Fibroblast of the conjunctiva (primary cell): ENCODE data around the gene PIK3CD.
"Not testable (repeated sequence)": the region's sequence is repeated elsewhere in the genome, so short reads cannot be mapped to it uniquely, and the experiment has no call there.

Source experiments
- DNase-seq: peaks from one replicate; pipeline ENCODE4 v3.0.0-alpha.2; 2010; ENCODE audit warnings: low read depth

PIK3CD gene

DNA sequence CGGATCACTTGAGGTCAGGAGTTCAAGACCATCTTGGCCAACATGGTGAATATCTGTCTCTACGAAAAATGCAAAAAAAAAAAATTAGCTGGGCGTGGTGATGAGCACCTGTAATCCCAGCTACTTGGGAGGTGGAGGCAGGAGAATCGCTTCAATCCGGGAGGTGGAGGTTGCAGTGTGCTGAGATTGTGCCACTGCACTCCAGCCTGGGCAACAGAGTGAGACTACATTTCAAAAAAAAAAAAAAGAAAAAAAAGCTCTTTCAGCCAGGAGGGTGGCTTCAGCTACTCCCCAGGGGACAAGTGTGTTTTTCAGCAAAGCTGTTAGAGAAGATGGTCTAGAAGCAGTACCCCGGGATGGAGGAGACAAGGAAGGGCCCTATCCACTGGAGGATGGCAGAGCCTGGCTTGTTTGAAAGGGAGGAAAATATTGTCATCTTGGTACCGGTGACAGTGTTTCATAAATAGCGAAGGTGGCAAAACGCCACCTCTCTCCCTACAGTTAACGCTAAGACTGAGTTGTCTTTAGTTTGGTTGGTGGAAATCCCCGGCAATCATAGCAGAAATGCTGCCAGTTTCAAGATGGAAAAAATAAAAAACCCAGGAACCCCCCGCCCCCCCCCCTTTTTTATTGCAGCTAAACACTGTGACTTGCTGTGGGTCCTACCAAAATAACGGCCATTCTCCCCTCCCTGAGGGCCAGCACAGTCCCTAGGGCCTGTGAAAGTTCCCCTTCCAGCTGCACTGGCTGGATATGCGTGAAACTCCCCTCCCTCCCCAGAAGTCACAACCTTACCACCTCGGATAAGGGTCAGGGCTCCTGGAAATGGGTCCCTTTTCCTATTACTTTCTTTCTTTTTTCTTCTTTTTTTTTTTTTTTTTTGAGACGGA is 3.5 kb downstream of the PIK3CD start:
- no peak for DNase-seq

DNA sequence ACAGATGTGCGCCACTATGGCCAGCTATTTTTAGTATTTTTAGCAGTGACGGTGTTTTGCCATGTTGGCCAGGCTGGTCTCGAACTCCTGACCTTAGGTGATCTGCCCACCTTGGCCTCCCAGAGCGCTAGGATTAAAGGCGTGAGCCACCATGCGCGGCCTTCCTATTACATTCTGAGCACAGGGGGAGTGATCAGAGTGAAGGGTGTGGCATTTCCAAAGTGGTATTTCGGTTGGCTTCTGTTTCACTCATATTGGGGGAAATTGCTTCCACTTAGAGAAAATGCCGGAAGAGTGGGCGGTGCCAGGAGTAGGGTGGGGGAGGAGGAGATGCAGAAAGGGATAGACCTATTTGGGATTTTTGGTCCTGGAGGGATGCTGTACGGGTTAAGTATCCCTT is 4.3 kb downstream of the PIK3CD start:
- no peak for DNase-seq

DNA sequence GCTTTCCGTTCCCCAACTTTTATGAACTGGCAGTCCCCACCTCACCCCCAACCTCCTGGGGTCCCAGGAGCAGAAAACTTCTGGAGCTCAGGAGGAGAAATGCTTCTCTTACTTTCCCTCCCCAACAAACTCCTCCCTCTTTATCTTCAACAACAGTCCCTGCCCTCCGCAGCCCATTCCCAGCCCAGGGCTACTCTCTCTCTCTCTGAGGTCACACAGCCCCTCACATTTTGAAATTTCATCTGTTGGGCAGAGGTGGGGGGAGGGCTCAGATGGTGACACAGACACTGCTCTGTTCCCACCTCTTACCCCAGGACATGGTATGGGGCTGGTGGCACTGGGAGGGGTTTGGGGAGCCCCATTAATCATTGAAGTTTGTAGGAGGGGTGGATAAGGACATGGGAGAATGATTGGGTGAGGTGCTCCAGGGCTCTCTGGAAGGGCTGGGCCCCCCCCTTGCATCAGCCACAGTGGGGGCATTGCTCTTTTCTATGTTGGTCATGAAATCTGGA is 6.0 kb downstream of the PIK3CD start:
- DNase-seq: no peak

DNA sequence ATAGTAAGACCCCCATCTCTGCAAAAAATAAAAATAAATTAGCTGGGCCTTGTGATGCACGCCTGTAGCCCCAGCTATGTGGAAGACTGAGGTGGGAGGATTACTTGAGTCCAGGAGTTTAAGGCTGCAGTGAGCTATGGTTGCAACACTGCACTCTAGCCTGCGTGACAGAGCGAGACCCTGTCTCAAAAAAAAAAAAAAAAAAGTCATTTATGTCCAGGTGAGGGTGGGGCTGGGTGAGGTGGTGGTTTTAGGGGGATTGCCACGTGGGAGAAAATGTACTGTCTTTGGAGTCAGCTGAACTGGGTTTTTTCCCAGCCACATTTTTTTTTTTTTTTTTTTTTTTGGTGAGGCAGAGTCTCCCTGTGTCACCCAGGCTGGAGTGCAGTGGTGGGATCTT is 6.7 kb downstream of the PIK3CD start:
- no peak for DNase-seq

DNA sequence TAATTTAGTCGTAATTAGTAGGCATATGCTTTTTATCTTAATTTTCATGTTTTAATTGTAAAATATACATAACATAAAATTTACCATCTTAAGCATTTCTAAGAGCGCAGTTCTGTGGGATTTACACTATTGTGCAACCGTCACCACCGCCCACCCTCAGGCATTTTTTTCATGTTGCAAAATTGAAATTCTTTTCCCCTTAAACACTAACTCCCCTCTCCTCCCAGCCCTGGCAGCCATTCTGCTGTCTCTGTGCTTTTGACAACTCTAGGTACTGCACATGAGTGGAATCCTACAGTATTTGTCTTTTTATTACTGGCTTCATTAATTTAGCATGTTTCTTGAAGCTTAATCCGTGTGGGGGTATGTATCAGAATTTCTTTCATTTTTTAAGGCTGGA is 7.8 kb downstream of the PIK3CD start:
- peak; percentile 40 for DNase-seq

DNA sequence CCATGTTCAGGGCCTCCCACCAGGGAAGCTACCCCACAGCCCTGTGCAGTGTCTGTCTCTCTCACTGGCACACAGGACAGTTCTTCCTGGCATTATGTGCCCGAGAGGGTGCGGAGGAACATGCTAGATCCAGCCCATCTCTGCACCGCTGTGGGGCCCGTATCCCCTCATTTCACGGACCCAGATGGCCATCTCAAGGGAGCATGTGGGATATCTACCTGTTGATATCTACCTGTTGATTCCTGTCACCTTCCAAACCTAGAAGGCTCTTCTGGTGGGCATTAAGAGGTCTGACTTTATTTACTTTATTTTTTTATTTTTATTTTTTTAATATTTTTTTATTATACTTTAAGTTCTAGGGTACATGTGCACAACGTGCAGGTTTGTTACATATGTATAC is 11.7 kb downstream of the PIK3CD start:
- no peak for DNase-seq

DNA sequence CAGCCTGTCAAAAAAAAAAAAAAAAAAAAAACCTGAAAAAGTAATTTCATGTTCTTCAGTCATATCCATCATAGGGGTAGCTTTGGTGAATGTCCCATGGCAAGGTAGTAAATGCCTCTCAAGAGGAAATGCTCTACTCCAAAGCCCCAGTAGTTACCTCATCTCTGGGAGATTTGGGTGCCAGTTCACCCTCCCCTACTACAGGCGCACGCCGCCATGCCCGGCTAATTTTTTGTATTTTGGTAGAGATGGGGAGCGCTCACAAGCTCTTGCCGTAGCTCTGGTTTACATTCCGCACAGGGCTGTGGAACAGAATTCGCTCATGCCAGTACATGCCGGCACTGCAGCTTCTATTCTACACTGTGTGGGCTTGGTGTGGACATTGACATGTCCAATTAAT is 13.7 kb downstream of the PIK3CD start:
- DNase-seq: no peak

DNA sequence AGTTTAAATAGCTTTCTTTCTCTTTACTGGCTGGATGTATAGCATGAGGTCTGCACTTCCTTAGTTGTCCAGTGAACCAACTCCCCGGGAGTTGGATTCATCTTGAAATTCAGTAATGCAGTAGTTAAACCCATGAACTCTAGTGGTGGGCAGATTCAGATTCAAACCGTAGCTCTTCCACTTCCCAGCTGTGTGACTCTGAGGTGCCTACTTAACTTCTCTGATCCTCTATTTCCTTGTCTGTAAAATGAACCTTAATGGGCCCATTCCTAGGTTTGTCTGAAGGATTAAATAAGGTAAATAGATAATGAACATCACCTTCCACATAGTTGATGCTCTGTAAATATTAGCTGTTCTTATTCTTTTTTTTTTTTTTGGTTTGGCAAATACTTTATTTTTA is 16.5 kb downstream of the PIK3CD start:
- no peak for DNase-seq

DNA sequence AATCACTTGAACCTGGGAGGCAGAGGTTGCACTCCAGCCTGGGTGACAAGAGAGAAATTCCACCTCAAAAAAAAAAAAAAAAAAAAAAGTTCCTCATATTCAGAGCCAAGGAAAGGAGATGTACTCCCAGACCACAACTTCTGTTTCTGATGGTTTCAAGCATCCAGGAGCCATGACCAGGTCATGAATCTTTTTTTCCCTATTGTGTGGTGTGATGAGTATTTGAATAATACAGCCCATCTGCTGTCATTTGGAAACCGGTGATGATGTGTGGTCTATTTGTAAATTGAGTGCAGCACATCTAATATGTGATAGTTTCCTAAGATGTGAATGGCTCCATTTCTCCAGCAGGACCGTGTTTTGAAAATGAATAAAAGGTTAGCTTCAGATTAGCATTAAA is 18.6 kb downstream of the PIK3CD start:
- no peak for DNase-seq

DNA sequence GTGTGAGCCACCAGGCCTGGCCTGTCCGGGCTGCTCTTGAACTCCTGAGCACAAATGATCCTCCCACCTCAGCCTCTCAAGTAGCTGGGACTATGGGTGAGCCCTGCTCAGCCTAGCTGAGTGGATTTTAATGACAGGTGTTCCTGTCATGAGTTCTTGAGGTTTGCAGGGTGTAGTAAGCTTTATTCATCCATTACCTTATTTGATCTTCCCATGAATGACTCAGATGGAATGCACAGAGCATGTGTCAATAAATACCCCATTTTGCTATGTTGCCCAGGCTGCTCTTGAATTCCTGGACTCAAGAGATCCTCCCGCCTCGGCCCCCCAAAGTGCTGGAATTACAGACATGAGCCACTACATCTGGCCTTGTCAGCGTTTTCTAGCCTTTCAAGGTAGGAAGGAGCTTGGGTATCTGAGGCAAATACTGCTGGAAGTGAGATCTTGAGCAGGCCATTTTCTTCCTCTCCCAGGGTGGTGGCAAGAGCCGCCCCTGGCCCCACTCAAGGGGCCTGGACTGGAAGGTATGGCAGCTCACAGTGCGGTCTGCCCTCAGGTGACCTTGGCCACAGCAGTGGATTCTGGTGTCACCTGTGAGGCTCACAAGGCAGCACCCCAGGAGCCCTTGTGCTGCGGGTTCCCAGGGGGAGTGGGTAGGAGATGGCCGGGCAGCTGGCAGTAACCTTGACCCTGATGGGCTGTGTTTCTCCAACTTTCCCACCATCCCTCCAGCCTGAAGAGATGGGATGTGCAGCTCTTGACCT is 20.0 kb downstream of the PIK3CD start:
- DNase-seq: no peak

DNA sequence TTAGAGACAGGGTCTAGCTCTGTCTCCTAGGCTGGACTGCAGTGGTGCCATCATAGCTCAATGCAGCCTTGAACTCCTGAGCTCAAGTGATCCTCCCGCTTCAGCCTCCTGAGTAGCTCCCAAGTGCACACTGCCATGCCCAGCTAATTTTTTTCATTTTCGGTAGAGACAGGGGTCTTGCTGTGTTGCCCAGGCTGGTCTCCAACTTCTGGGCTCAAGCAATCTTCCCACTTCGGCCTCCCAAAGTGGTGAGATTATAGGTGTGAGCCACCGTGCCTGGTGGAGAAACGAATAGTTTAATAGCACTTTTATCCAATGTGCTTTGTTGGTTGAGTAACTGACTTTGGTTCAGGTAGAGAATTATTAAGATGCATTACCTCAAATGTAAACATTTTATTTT is 20.9 kb downstream of the PIK3CD start:
- DNase-seq: no peak

DNA sequence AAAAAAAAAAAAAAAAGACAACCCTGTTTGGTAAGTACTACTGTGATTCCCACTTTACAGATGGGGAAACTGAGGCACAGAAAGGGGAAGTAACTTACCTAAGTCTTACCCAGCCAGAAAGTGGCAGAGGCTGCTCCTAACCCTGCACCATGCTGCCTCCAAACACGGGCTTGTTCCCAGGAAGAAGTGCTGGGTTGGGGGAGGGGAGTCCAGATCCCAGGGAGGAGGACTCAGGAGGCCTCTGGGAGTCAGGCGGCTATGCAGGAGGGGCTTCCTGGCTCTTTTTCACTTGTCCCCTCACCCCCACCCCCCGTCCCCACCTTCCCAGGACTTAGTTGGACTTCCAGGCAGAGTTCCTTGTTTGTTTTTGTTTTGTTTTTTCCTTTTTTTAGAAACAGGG is 23.9 kb downstream of the PIK3CD start:
- no peak for DNase-seq

DNA sequence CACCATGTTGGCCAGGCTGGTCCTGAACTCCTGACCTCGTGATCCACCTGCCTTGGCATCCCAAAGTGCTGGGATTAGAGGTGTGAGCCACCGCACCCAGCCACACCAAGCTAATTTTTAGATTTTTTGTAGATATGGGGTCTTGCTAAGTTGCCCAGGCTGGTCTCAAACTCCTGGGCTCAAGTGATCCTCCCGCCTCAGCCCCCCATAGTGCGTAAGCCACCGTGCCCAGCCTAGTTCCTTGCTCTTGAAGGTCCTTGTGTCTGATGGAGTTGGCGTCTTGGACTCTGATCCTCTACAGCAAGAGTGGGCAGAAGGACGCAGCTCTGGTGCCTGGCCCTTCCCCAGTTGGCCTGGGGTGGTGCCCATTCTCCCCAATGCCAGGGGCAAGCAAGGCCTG is 24.6 kb downstream of the PIK3CD start:
- DNase-seq: not testable (repeated sequence)

DNA sequence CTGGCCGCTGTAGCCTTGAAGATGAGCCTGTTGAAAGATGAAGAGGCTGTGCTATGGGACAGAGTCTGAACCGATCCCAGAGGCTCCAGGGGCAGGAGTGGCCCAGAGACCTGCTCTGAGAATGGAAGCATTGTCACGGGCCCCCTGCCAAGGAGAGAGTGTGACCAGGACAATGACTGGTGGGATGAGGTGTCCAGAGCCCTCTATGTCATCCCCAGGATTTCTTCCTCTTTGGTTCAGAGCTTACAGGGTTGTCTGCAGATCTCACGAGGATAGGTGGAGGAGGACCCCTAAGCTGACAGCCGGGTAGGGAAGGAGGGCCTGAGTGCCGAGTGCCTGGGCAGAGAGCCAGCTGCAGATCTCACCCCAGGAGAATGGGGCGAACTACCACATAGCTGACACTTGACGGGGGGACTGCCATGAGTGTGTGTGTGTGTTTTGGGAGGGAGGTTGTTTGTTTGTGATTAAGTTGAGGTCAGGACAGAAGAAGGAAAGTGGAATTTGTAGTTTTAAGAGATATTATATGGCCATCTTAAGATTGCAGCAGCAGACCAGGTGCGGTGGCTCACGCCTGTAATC is 25.4 kb downstream of the PIK3CD start:
- DNase-seq: no peak

DNA sequence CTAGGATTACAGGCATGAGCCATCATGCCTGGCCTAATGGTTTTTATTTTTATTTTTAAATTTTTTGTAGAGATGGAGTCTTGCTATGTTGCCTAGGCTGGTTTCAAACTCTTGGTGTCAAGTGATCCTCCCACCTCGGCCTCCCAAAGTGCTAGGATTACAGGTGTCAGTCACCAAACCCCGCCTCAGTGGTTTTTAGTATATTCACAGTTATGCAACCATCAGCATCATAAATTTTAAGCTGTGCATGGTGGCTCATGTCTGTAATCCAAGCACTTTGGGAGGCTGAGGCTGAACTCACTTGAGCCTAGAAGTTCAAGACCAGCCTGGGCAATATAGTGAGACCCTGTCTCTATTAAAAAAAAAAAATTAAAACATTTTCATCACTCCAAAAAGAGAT is 28.6 kb downstream of the PIK3CD start:
- DNase-seq: no peak

DNA sequence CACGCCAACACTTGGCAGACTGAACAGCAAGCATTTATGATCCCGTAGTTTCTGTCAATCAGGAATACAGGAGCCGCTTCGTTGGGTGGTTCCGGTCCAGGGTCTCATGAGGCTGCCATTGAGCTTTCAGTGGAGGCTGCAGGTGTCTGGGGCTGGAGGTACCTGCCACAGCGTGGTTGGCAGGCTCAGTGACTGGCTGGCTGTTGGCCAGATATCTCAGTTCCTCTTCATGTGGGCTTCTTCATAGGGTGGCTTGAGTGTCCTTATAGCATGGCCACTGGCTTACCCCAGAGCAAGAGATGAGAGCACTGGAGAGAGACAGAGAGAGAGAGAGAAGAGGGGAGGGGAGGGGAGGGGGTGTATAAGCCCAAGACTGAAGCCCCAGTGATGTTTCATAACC is 29.3 kb downstream of the PIK3CD start:
- DNase-seq: no peak

DNA sequence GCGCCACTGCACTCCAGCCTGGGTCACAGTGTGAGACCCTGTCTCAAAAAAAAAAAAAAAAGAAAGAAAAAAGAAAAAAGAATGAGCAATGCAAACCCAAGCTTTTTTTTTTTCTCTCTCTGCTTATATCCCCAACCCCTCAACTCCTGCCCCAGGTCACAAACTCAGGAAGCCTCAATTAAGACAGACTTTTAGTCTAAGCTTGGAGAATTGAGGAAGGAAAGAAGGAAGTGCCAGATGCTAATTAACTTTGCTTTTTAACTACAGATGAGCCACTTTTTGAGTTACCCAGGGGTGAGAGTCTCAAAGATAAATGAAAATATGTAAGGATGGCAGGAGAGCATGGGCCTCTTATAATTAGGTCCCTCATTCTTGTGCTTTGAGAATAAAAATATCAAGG is 33.3 kb downstream of the PIK3CD start:
- DNase-seq: no peak

DNA sequence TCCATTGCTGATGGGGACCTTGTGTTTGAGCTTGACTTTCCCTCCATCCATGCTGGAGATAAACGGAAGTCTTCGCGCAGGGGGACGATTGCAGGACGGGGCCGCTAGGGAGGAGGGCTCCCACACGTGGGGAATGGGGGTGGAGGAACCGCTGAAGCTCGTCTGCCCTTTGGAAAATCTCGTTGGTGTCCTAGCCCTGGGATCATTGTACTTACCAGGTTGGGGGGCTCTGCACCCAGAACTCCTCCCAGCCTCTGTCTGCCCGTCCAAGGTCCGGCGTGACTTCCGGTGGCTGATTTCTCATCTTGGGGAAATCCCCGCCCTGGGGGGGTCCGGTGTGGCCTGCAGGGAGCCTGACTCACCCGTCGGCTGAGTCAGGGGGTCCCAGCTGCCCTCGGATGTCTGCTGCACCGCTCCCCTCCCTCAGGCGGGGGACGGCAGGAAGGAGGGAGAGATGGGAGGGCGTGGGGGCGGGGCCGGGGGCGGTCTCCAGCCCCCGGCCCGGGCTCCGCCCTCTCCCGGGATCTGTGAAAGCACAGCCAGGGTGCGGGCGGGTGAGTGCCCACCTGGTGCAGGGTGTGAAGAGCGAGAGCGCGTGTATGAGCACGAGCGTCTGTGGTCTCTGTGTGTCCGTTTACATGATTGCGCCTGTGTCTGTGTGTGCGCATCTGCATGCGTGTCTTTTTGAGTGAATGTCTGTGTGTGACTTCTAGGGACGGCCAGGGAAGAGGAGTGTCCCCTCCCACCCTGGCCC is 35.8 kb downstream of the PIK3CD start:
- DNase-seq: peak; percentile 28

DNA sequence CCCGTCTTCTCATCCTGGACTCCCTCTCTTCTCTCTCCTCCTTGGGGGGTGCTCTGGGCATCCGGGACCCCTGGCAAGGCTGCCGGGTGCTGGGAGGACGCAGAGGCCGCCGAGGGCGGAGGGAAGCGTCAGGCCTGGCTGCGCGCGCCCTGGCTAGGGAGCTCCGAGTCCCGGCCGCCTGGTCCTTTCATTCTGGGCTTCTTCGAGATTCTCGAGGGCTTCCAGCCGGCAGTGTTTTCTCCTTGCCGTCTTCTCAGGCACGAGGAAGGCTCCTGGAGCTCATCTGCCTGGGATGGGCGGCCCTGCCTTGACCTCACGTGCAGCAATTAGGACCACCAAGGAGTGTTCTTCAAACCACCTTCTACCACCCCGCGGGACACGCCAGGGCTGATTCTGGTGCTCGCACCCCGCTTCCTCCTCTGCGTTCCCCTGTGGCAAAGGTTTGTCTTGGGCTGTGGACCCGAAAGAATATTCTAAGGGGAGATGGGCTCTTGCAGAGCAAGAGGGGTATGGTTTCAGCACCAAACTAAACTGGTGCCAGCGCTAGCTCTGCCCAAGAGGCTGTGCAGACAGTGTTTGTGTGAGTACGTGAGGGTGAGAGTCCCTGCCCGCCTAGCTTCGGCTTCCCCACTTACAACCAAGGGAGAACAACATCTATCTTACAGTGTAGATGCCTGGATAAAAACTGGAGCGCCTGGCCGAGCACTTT is 36.5 kb downstream of the PIK3CD start:
- DNase-seq: no peak

DNA sequence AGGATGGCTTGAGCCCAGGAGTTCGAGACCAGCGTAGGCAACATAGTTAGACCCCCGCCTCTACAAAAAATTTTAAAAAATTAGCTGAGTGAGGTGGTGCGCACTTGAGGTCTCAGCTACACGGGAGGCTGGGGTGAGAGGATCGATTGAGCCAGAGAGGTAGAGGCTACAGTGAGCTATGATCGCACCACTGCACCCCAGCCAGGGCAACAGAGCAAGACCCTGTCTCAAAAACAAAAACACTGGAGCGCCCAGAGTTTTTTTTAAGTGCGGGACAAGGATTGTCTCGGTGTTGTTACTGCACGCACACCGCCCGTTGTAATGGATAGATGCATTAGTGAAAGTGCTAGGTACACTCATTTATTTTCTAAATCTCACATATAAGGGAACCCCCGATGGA is 37.1 kb downstream of the PIK3CD start:
- DNase-seq: no peak

DNA sequence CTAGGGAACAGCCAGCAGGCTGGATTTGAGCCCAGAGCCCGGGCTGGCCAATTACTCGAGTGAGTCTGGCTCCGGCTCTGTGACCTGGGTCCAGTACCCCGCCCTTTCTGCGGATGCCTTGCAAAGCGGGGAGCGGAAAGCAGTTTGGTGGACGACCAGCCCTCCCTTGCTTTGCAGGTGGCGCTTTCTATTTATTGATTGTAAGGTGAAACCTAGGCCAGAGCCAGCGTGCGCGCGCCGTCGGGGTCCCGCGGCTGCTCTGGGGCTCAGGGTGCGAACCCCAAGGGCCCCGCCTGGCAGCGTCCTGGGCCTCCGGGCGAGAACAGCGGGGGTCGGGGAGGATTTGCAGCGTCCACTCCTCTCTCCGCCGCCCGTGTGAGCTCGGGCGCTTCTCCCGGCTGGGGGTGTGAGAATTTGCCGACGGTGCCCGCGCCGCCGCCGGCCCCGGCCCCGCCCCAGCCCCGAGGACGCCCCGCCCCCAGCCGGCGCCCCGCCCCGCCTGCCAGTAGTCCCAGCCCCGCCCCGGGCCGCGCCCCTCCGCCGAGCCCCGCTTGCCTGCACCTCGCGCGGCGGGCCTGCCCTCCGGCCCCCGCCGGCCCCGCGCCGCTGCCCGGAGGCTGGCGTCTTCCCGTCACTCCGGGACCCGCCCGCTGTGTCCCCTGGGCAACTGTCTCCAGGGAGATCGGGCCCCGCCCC is 37.6 kb downstream of the PIK3CD start:
- DNase-seq: peak; percentile 26
